H9 (cell line): ENCODE data around the gene LRIG3. TPM values are rescaled to one million over a fixed set of nuclear protein-coding genes. Genes with fewer than 3 reads are reported as not detected.

Experiments
- DNase-seq: peaks from one replicate; pipeline ENCODE4 v3.0.0-alpha.2; 2017
- H2AFZ ChIP-seq: one replicate; pipeline ENCODE4 v1.6.1; 2013; ENCODE audit warnings: mild to moderate bottlenecking, low read length, control low read depth, moderate library complexity
- H2AK5ac ChIP-seq: 2 replicates; pipeline ENCODE4 v1.6.1; 2013; ENCODE audit warnings: low read length, control low read depth, mixed read lengths; ENCODE audit not compliant: insufficient read length
- H2BK120ac ChIP-seq: one replicate; pipeline ENCODE4 v1.6.1; 2013; ENCODE audit warnings: low read depth, mild to moderate bottlenecking, low read length, control low read depth, inconsistent platforms; ENCODE audit not compliant: poor library complexity, severe bottlenecking
- H2BK12ac ChIP-seq: 2 replicates; pipeline ENCODE4 v1.6.1; 2013; ENCODE audit warnings: low read length, control low read depth, mixed read lengths, low read depth; ENCODE audit not compliant: insufficient read length
- H2BK15ac ChIP-seq: 2 replicates; pipeline ENCODE4 v1.6.1; 2013; ENCODE audit warnings: low read depth, low read length, control low read depth
- H2BK20ac ChIP-seq: one replicate; pipeline ENCODE4 v1.6.1; 2013; ENCODE audit warnings: low read depth, mild to moderate bottlenecking, low read length, control low read depth, inconsistent platforms; ENCODE audit not compliant: poor library complexity, severe bottlenecking
- H2BK5ac ChIP-seq: 2 replicates; pipeline ENCODE4 v1.6.1; 2013; ENCODE audit warnings: low read length, control low read depth, mixed read lengths; ENCODE audit not compliant: insufficient read length
- H3K14ac ChIP-seq: 2 replicates; pipeline ENCODE4 v1.6.1; 2013; ENCODE audit warnings: low read length, control low read depth; ENCODE audit not compliant: insufficient read depth
- H3K18ac ChIP-seq: 2 replicates; pipeline ENCODE4 v1.6.1; 2013; ENCODE audit warnings: low read depth, mild to moderate bottlenecking, mixed read lengths, low read length, control low read depth; ENCODE audit not compliant: insufficient read length
- H3K23ac ChIP-seq: 2 replicates; pipeline ENCODE4 v1.6.1; 2013; ENCODE audit warnings: low read length, control low read depth, mixed read lengths, low read depth; ENCODE audit not compliant: insufficient read length
- H3K23me2 ChIP-seq: 2 replicates; pipeline ENCODE4 v1.6.1; 2013; ENCODE audit warnings: low read depth, mild to moderate bottlenecking, mixed read lengths, low read length, control low read depth; ENCODE audit not compliant: insufficient read length, poor library complexity, severe bottlenecking
- H3K27ac ChIP-seq: 2 replicates; pipeline ENCODE4 v1.5.1; 2013; ENCODE audit warnings: low read length, control low read depth, mixed read lengths, low read depth; ENCODE audit not compliant: insufficient read length
- H3K27me3 ChIP-seq: 2 replicates; pipeline ENCODE4 v1.6.1; 2013; ENCODE audit warnings: low read length, control low read depth, inconsistent platforms; ENCODE audit not compliant: insufficient read depth
- H3K4ac ChIP-seq: 2 replicates; pipeline ENCODE4 v1.6.1; 2013; ENCODE audit warnings: low read depth, mild to moderate bottlenecking, control low read depth, inconsistent platforms, low read length, moderate library complexity
- H3K4me1 ChIP-seq: 2 replicates; pipeline ENCODE4 v1.6.1; 2013; ENCODE audit warnings: low read length, control low read depth, inconsistent platforms; ENCODE audit not compliant: insufficient read depth
- H3K4me2 ChIP-seq: 2 replicates; pipeline ENCODE4 v1.6.1; 2013; ENCODE audit warnings: low read length, control low read depth, mixed read lengths; ENCODE audit not compliant: insufficient read length, insufficient read depth
- H3K56ac ChIP-seq: 2 replicates; pipeline ENCODE4 v1.6.1; 2013; ENCODE audit warnings: low read depth, mild to moderate bottlenecking, mixed read lengths, low read length, control low read depth; ENCODE audit not compliant: insufficient read length
- H3K79me1 ChIP-seq: 2 replicates; pipeline ENCODE4 v1.6.1; 2013; ENCODE audit warnings: low read depth, mild to moderate bottlenecking, moderate library complexity, low read length, control low read depth, inconsistent platforms; ENCODE audit not compliant: insufficient read depth, poor library complexity, severe bottlenecking
- H3K79me2 ChIP-seq: 2 replicates; pipeline ENCODE4 v1.6.1; 2013; ENCODE audit warnings: low read length, control low read depth, inconsistent platforms; ENCODE audit not compliant: insufficient read depth
- H3K9ac ChIP-seq: 2 replicates; pipeline ENCODE4 v1.6.1; 2013; ENCODE audit warnings: low read length, control low read depth, mixed read lengths; ENCODE audit not compliant: insufficient read length; ENCODE audit errors: extremely low read depth
- H3K9me3 ChIP-seq: one replicate; pipeline ENCODE4 v1.6.1; 2013; ENCODE audit warnings: low read depth, low read length, inconsistent platforms; ENCODE audit not compliant: control insufficient read depth
- H3T11ph ChIP-seq: one replicate; pipeline ENCODE4 v1.6.1; 2013; ENCODE audit warnings: mild to moderate bottlenecking, low read length, control low read depth, inconsistent platforms
- H4K20me1 ChIP-seq: one replicate; pipeline ENCODE4 v1.6.1; 2013; ENCODE audit not compliant: control insufficient read depth, insufficient read length, insufficient read depth
- H4K5ac ChIP-seq: 2 replicates; pipeline ENCODE4 v1.6.1; 2013; ENCODE audit warnings: low read depth, mild to moderate bottlenecking, mixed read lengths, low read length, control low read depth; ENCODE audit not compliant: insufficient read length
- H4K8ac ChIP-seq: replicated peaks from 2 replicates; pipeline ENCODE4 v1.6.1; 2013; ENCODE audit warnings: low read length, control low read depth, mixed read lengths, low read depth; ENCODE audit not compliant: insufficient read length
- H4K91ac ChIP-seq: 2 replicates; pipeline ENCODE4 v1.6.1; 2013; ENCODE audit warnings: low read depth, mild to moderate bottlenecking, moderate library complexity, mixed read lengths, low read length, control low read depth; ENCODE audit not compliant: insufficient read length
- H3K27ac Mint-ChIP-seq, 3 experiments: 2 replicates in 2 of 3; 3 replicates in 1 of 3; pipeline ENCODE4 v1.8.0; 2020 to 2021; ENCODE audit warnings: mixed read lengths in 3 of 3, mild to moderate bottlenecking in 1 of 3, moderate library complexity in 1 of 3
- H3K27me3 Mint-ChIP-seq: 2 replicates; pipeline ENCODE4 v1.8.0; 2021; ENCODE audit warnings: low read depth, mild to moderate bottlenecking, moderate library complexity, mixed read lengths
- H3K36me3 Mint-ChIP-seq, 3 experiments: 2 replicates in 2 of 3; 3 replicates in 1 of 3; pipeline ENCODE4 v1.8.0; 2020 to 2021; ENCODE audit warnings: low read depth in 3 of 3, mixed read lengths in 3 of 3; ENCODE audit not compliant: insufficient read depth in 1 of 3
- H3K4me1 Mint-ChIP-seq, 2 experiments: 2 replicates each; pipeline ENCODE4 v1.8.0; 2020; ENCODE audit warnings: mixed read lengths in 2 of 2
- H3K4me3 Mint-ChIP-seq, 2 experiments: 2 replicates in 1 of 2; 3 replicates in 1 of 2; pipeline ENCODE4 v1.8.0; 2020 to 2021; ENCODE audit warnings: mild to moderate bottlenecking in 2 of 2, mixed read lengths in 2 of 2, moderate library complexity in 1 of 2
- H3K9me3 Mint-ChIP-seq, 2 experiments: 2 replicates in 1 of 2; 3 replicates in 1 of 2; pipeline ENCODE4 v1.8.0; 2020; ENCODE audit warnings: mild to moderate bottlenecking in 2 of 2, mixed read lengths in 2 of 2, moderate library complexity in 1 of 2
- CTCF ChIP-seq: fragments of 200-600 bp; sonication (generic); conservative IDR thresholded peaks from 3 replicates; pipeline ENCODE4 v1.8.0; 2021; ENCODE audit warnings: antibody characterized with exemption, mild to moderate bottlenecking
- WGBS: extraction: QIAGEN DNeasy Blood & Tissue Kit; methylation state at CpG from one replicate; pipeline ENCODE4 v1.1.7; 2013; ENCODE audit warnings: missing lambda C conversion rate, low lambda C conversion rate, mixed read lengths; ENCODE audit not compliant: insufficient read length; ENCODE audit errors: extremely low coverage; 5-methylcytosine and 5-hydroxymethylcytosine counted together
- total RNA-seq: library from RNA; stranded (reverse); gene quantifications from 2 replicates; pipeline ENCODE4 v1.2.1, GENCODE V29; 2021

Gene LRIG3
- total RNA-seq, 1 experiment from 2014 or later = 10.9 TPM

GRCh38 chr12:58833853-58834252 lies 86.5 kb downstream of the LRIG3 start:
- H3K56ac ChIP-seq = no peak overlapping the region
- H3K23ac ChIP-seq = no peak overlapping the region
- H3T11ph ChIP-seq = no peak overlapping the region
- no peak overlapping the region for H3K4me3 Mint-ChIP-seq
- no peak overlapping the region for H4K5ac ChIP-seq
- H4K91ac ChIP-seq = no peak overlapping the region
- no peaks in the 10 kb centered on the region for H3K4me1 ChIP-seq
- H3K79me2 ChIP-seq = no peaks in the 10 kb centered on the region
- H4K20me1 ChIP-seq = no peaks in the 10 kb centered on the region
- peaks cover 8% of the 10 kb centered on the region in 2 experiments; a peak in 4 of 5 replicates for H3K9me3 Mint-ChIP-seq
- no peak for TF ChIP-seq CTCF
- no peak overlapping the region for H2BK15ac ChIP-seq
- H3K18ac ChIP-seq = no peak overlapping the region
- H3K14ac ChIP-seq = no peak overlapping the region
- H2AFZ ChIP-seq = no peak overlapping the region
- H3K79me1 ChIP-seq = no peaks in the 10 kb centered on the region
- no peak overlapping the region for H3K4ac ChIP-seq
- no peak overlapping the region for H3K9ac ChIP-seq
- H4K8ac ChIP-seq = no peak overlapping the region
- no peak overlapping the region for H3K4me2 ChIP-seq
- no peaks in the 10 kb centered on the region for H3K4me1 Mint-ChIP-seq
- H3K27ac ChIP-seq = no peak overlapping the region
- H2BK5ac ChIP-seq = no peak overlapping the region
- no peak for DNase-seq
- WGBS = no CpG with 5 or more reads among the region's 3 CpGs
- H3K27ac Mint-ChIP-seq = no peak overlapping the region
- H3K36me3 Mint-ChIP-seq = peaks cover 0 to 8% (median 0%) of the 10 kb centered on the region in 3 experiments; a peak in 3 of 7 replicates
- no peak overlapping the region for H2BK20ac ChIP-seq
- H2BK120ac ChIP-seq = no peak overlapping the region
- H3K27me3 ChIP-seq = no peaks in the 10 kb centered on the region
- no peaks in the 10 kb centered on the region for H3K9me3 ChIP-seq
- peaks cover 2% of the 10 kb centered on the region for H3K27me3 Mint-ChIP-seq
- no peak overlapping the region for H2AK5ac ChIP-seq
- no peak overlapping the region for H2BK12ac ChIP-seq
- no peaks in the 10 kb centered on the region for H3K23me2 ChIP-seq
